K562 (cell line): ENCODE measurements around the gene CLK3. TPM values are rescaled to one million over a fixed set of nuclear protein-coding genes. Genes with fewer than 3 reads are reported as not detected.
A peak's percentile ranks its signal among the peaks of the same experiment; 100 is the strongest.

ENCODE experiments used
- ATAC-seq: fragments of 200-7000 bp; cut with Tn5 transposase; 3 replicates; pipeline ENCODE4 v1.9.1; 2020; ENCODE audit warnings: moderate library complexity
- BruUV-seq: library from RNA; stranded (reverse); fragments of 400-500 nt; replicated peaks from 2 replicates; lab custom pipeline; 2021; lab: Mats Ljungman, UMichigan
- CTCF ChIA-PET: fragments of 300-600 bp; formaldehyde crosslinking; extraction: SDS; loops from one replicate; lab custom pipeline; 2021; ENCODE audit warnings: low intra/inter-chr PET ratio; lab: Yijun Ruan, JAX
- POLR2A ChIA-PET: fragments of 300-600, 350-650 bp; sonication (Branson Sonifier 250); formaldehyde crosslinking; extraction: SDS; loops from one replicate; lab custom pipeline; 2021; ENCODE audit warnings: antibody characterized with exemption, inconsistent platforms; lab: Yijun Ruan, JAX
- DNase-seq, 4 experiments: peaks; one replicate each; pipeline versions ENCODE4 v3.0.0 to v3.0.0-alpha.2; 2011 to 2018; ENCODE audit warnings: low spot score in 3 of 4, mixed read lengths in 3 of 4; ENCODE audit errors: extremely low read depth in 1 of 4
- FAIRE-seq: peaks from 2 replicates; lab custom pipeline; 2011; peaks lifted over from hg19 to GRCh38; lab: Jason Lieb, UNC
- H2AFZ ChIP-seq: 2 replicates; pipeline ENCODE4 v1.6.0; 2011; ENCODE audit warnings: low read depth, low read length, control low read depth, inconsistent platforms
- H3K27ac ChIP-seq: fragments of 200-600 bp; 3 replicates; pipeline ENCODE4 v1.8.0; 2011; ENCODE audit warnings: low read depth, mild to moderate bottlenecking, control low read depth, inconsistent platforms, low read length, moderate library complexity, mixed read lengths; ENCODE audit errors: extremely low read depth
- H3K27me3 ChIP-seq, 2 experiments: fragments of 300-600 bp in 1 of 2; 2 replicates in 1 of 2; 3 replicates in 1 of 2; pipeline versions ENCODE4 v1.6.0 to v1.8.0; 2011; ENCODE audit warnings: inconsistent platforms in 2 of 2, low read length in 2 of 2, mild to moderate bottlenecking in 1 of 2, mixed read lengths in 1 of 2, moderate library complexity in 1 of 2; ENCODE audit not compliant: control insufficient read depth in 2 of 2, insufficient read depth in 2 of 2
- H3K36me3 ChIP-seq: fragments of 300-600 bp; 3 replicates; pipeline ENCODE4 v1.8.0; 2011; ENCODE audit warnings: mild to moderate bottlenecking, low read length, inconsistent platforms; ENCODE audit not compliant: control insufficient read depth, insufficient read depth
- H3K4me1 ChIP-seq, 2 experiments: fragments of 200-600 bp in 1 of 2; replicated peaks in 1 of 2; 2 replicates in 1 of 2; 3 replicates in 1 of 2; pipeline versions ENCODE4 v1.5.1 to v1.8.0; 2011; ENCODE audit warnings: inconsistent platforms in 2 of 2, low read length in 2 of 2, mild to moderate bottlenecking in 1 of 2, mixed read lengths in 1 of 2, moderate library complexity in 1 of 2; ENCODE audit not compliant: control insufficient read depth in 2 of 2, insufficient read depth in 2 of 2
- H3K4me2 ChIP-seq: 2 replicates; pipeline ENCODE4 v1.6.1; 2011; ENCODE audit warnings: low read length, control low read depth, inconsistent platforms, mixed read lengths; ENCODE audit not compliant: insufficient read depth
- H3K4me3 ChIP-seq: fragments of 200-600 bp; sonication (generic), shearing (Covaris generic); 2 replicates; pipeline ENCODE4 v1.5.1; 2016; ENCODE audit warnings: control low read depth, inconsistent platforms
- H3K79me2 ChIP-seq: fragments of 200-600 bp; 3 replicates; pipeline ENCODE4 v1.8.0; 2011; ENCODE audit warnings: low read length, inconsistent platforms; ENCODE audit not compliant: control insufficient read depth, insufficient read depth
- H3K9ac ChIP-seq, 2 experiments: 2 replicates each; pipeline versions ENCODE4 v1.6.0 to v1.6.1; 2011; ENCODE audit warnings: low read depth in 2 of 2, low read length in 2 of 2, control low read depth in 1 of 2, inconsistent platforms in 1 of 2, mild to moderate bottlenecking in 1 of 2, mixed read lengths in 1 of 2; ENCODE audit not compliant: insufficient read depth in 1 of 2
- H3K9me1 ChIP-seq: one replicate; pipeline ENCODE4 v1.6.0; 2011; ENCODE audit warnings: inconsistent platforms, mild to moderate bottlenecking, low read length, moderate library complexity; ENCODE audit not compliant: control insufficient read depth, insufficient read depth
- H3K9me3 ChIP-seq: replicated peaks from 2 replicates; pipeline ENCODE4 v1.5.1; 2011; ENCODE audit warnings: low read depth, low read length, inconsistent platforms; ENCODE audit not compliant: control insufficient read depth, insufficient read depth
- H4K20me1 ChIP-seq: replicated peaks from 2 replicates; pipeline ENCODE4 v1.6.1; 2011; ENCODE audit warnings: low read length, inconsistent platforms, mixed read lengths; ENCODE audit not compliant: control insufficient read depth, insufficient read depth
- FOXA3 ChIP-seq, 2 experiments: fragments of 450-650 bp in 1 of 2; sonication (generic) in 1 of 2; formaldehyde crosslinking; IDR thresholded peaks in 1 of 2; conservative IDR thresholded peaks in 1 of 2; 2 replicates each; pipeline versions ENCODE4 v1.4.0 to v1.8.0; 2020 to 2022; ENCODE audit warnings: mild to moderate bottlenecking in 2 of 2, missing genetic modification reagents in 1 of 2
- HES1 ChIP-seq: fragments of 450-650 bp; IDR thresholded peaks from 2 replicates; pipeline ENCODE4 v1.6.1; 2016; ENCODE audit warnings: low read depth, mild to moderate bottlenecking, moderate library complexity
- USF1 ChIP-seq: sonication (generic); formaldehyde crosslinking; IDR thresholded peaks from 2 replicates; pipeline ENCODE4 v1.9.0; 2022; ENCODE audit warnings: mild to moderate bottlenecking, missing genetic modification reagents
- WGBS: fragments of 100-300 bp; shearing (Covaris generic); methylation state at CpG from one replicate; pipeline ENCODE4 v1.1.6; 2016; ENCODE audit warnings: low coverage, mixed read lengths; ENCODE audit not compliant: insufficient coverage; ENCODE audit errors: missing lambda C conversion rate; 5-methylcytosine and 5-hydroxymethylcytosine counted together
- in situ Hi-C: fragments of 300-500 bp; cut with MboI; formaldehyde crosslinking; loops from 4 replicates; pipeline ENCODE4 v1.15.0; 2018; ENCODE audit warnings: inconsistent platforms, mixed read lengths
- intact Hi-C: fragments of 100-400 bp; cut with micrococcal nuclease; formaldehyde crosslinking; loops from 2 replicates; pipeline ENCODE4 v1.14.2; 2022
- polyA plus RNA-seq, 8 experiments: library from polyadenylated mRNA; depleted of rRNA in 4 of 8; stranded (reverse) in 5 of 8; unstranded in 3 of 8; fragments of >200 nt; fragmentation: Nextera tagmentation in 2 of 8; fragmentation: Illumina TruSeq in 1 of 8; extraction: Ambion mirVana in 2 of 8; extraction: Trizol in 1 of 8; gene quantifications; 2 replicates each; pipeline versions ENCODE4 v1.2.1 to v1.2.3, GENCODE V29; 2011 to 2014; ENCODE audit warnings: inconsistent platforms in 1 of 8, missing spikeins in 1 of 8
- total RNA-seq, 7 experiments: library from RNA; depleted of rRNA in 6 of 7; stranded (reverse); fragments of >200 nt in 6 of 7; fragmentation: Illumina TruSeq in 2 of 7; extraction: Trizol in 2 of 7; gene quantifications; 2 replicates each; pipeline versions ENCODE4 v1.2.1 to v1.2.3, GENCODE V29; 2011 to 2021; ENCODE audit warnings: low replicate concordance in 1 of 7

CLK3 gene
- total and polyA plus RNA-seq, 9 of the 15 experiments (the other 6 are each of a cell fraction or from before 2014, with no cell fraction given), result 1.2 to 95.2 (median 51.7) TPM

- BruUV-seq, result no TSS peak
- H3K4me3 ChIP-seq, result no peak overlapping the region
- FAIRE-seq (no peak), DNase-seq (no peak), ATAC-seq (no peak)
- ChIA-PET POLR2A (interaction anchor here (0.6 to 8.4 kb wide), 5 partner anchors 8 to 959 kb away, joined by 3 to 111 read pairs (median 4); partner anchors contain the start of gene CLK3), CTCF (no interaction called here)
- no peaks in the 10 kb centered on the region for H3K36me3 ChIP-seq
- WGBS, result 27% methylated on average over 8 of the region's 12 CpGs
- peak overlapping the region in 1 of 2 experiments; percentile 11; a peak in 1 of 4 replicates for H3K9ac ChIP-seq
- H3K9me1 ChIP-seq, result no peaks in the 10 kb centered on the region
- no peak for TF ChIP-seq USF1 (CRISPR knock-in tag)
- TF ChIP-seq HES1, result no peak
- 0 out of 4 replicates have a peak, but pooled peaks of 1 of the 2 experiments have one; percentile 37 for TF ChIP-seq FOXA3 (CRISPR knock-in tag; conservative IDR thresholded peaks at IDR 0.05 in 1 of 2, IDR thresholded peaks at IDR 0.05 in 1 of 2)
- no peak overlapping the region for H2AFZ ChIP-seq
- no peaks in the 10 kb centered on the region for H3K9me3 ChIP-seq
- in situ Hi-C loops, result no loop called here
- H3K79me2 ChIP-seq, result no peaks in the 10 kb centered on the region
- peaks cover 1% of the 10 kb centered on the region for H4K20me1 ChIP-seq
- intact Hi-C loops, result no loop called here
- H3K27ac ChIP-seq, result no peak overlapping the region
- peaks cover 7 to 44% of the 10 kb centered on the region in 2 experiments for H3K4me1 ChIP-seq
- no peak overlapping the region for H3K4me2 ChIP-seq
- peaks cover 0 to 11% of the 10 kb centered on the region in 2 experiments; a peak in 1 of 5 replicates for H3K27me3 ChIP-seq
Measured at GRCh38 chr15:74604983-74605794, 10.4 kb upstream of the CLK3 start.
